Chondrocyte (in vitro differentiated cells): ENCODE results near the gene PRSS38. TPM values are rescaled to one million over a fixed set of nuclear protein-coding genes. Genes with fewer than 3 reads are reported as not detected.
A peak's percentile ranks its signal among the peaks of the same experiment; 100 is the strongest.

Experiments
- DNase-seq: peaks from one replicate; pipeline ENCODE4 v3.0.0; 2021; ENCODE audit warnings: mixed read lengths, low spot score
- H3K27ac Mint-ChIP-seq: one replicate; pipeline ENCODE4 v1.8.0; 2021; ENCODE audit warnings: mild to moderate bottlenecking, moderate library complexity, mixed read lengths; ENCODE audit not compliant: unreplicated experiment
- H3K27me3 Mint-ChIP-seq: 2 replicates; pipeline ENCODE4 v1.8.0; 2021; ENCODE audit warnings: low read depth, mixed read lengths
- H3K36me3 Mint-ChIP-seq: 2 replicates; pipeline ENCODE4 v1.8.0; 2021; ENCODE audit warnings: low read depth, mixed read lengths
- H3K4me1 Mint-ChIP-seq: 2 replicates; pipeline ENCODE4 v1.8.0; 2021; ENCODE audit warnings: low read depth, mild to moderate bottlenecking, mixed read lengths
- H3K4me3 Mint-ChIP-seq: one replicate; pipeline ENCODE4 v1.8.0; 2021; ENCODE audit warnings: mild to moderate bottlenecking, moderate library complexity, mixed read lengths; ENCODE audit not compliant: unreplicated experiment
- H3K9me3 Mint-ChIP-seq: 2 replicates; pipeline ENCODE4 v1.8.0; 2021; ENCODE audit warnings: low read depth, mixed read lengths
- total RNA-seq: library from RNA; stranded (reverse); gene quantifications from 3 replicates; pipeline ENCODE4 v1.2.1, GENCODE V29; 2021
- TF ChIP-seq, protein P1 (sequence below): fragments of 200-600 bp; sonication (generic); IDR thresholded peaks from 2 replicates; pipeline ENCODE4 v1.5.0; 2021; ENCODE audit warnings: antibody characterized with exemption, mild to moderate bottlenecking, moderate library complexity

PRSS38 gene
- total RNA-seq, 1 donor from 2014 or later: not detected

DNA sequence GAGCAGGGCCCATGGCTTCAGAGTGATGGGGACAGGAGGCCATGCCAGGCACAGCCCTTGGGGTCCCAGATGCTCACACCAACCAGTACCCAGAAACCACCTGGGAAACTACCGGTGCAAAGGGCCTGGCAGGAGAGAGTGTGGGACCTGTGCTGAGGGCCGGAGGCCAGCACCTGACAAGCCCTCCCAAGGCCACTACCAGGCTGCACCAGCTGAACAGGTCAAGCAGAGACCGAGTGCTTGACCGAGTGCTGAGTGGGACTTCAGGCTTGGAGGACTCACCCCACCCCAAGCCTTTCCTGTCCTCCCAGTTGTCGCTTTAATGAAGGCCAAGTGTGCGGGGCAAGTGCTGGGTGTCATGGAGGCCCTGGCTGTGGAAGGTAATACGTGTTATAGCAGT is 43.7 kb upstream of the PRSS38 start:
- H3K27me3 Mint-ChIP-seq: no peaks in the 10 kb centered on the region
- no peaks in the 10 kb centered on the region for H3K9me3 Mint-ChIP-seq
- no peak overlapping the region for H3K27ac Mint-ChIP-seq
- TF ChIP-seq, protein P1, sequence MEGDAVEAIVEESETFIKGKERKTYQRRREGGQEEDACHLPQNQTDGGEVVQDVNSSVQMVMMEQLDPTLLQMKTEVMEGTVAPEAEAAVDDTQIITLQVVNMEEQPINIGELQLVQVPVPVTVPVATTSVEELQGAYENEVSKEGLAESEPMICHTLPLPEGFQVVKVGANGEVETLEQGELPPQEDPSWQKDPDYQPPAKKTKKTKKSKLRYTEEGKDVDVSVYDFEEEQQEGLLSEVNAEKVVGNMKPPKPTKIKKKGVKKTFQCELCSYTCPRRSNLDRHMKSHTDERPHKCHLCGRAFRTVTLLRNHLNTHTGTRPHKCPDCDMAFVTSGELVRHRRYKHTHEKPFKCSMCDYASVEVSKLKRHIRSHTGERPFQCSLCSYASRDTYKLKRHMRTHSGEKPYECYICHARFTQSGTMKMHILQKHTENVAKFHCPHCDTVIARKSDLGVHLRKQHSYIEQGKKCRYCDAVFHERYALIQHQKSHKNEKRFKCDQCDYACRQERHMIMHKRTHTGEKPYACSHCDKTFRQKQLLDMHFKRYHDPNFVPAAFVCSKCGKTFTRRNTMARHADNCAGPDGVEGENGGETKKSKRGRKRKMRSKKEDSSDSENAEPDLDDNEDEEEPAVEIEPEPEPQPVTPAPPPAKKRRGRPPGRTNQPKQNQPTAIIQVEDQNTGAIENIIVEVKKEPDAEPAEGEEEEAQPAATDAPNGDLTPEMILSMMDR: no peak
- H3K4me3 Mint-ChIP-seq: no peak overlapping the region
- H3K4me1 Mint-ChIP-seq: peaks cover 8% of the 10 kb centered on the region
- peaks cover 28% of the 10 kb centered on the region for H3K36me3 Mint-ChIP-seq
- no peak for DNase-seq

DNA sequence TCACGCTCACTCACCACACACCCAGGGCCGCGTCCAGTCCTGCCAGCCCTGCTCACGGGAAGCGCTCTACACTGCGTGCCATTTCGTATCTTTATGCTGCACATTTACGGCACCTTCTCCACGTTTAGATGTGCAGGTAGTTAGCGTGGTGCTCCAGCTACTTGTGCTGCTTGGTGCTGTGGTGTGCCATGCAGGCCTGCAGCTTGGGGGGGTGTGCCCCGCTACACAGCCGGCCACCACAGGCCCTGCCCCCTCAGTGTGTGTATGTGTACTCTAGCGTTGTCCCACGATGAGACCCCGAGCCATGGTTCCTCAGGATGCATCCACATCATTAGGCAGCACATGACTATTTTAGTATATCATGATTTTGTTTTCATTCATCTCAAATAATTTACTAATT is 41.9 kb upstream of the PRSS38 start:
- H3K27ac Mint-ChIP-seq: no peak overlapping the region
- TF ChIP-seq, protein P1: no peak

GRCh38 chr1:227774051-227774731 is 41.3 kb upstream of the PRSS38 start:
- no peak for DNase-seq
- H3K27ac Mint-ChIP-seq: no peak overlapping the region
- H3K27me3 Mint-ChIP-seq: no peaks in the 10 kb centered on the region
- no peaks in the 10 kb centered on the region for H3K9me3 Mint-ChIP-seq
- peaks cover 16% of the 10 kb centered on the region for H3K4me1 Mint-ChIP-seq
- TF ChIP-seq, protein P1: no peak
- no peak overlapping the region for H3K4me3 Mint-ChIP-seq
- peaks cover 7% of the 10 kb centered on the region for H3K36me3 Mint-ChIP-seq

More for the DNA sequence above, 41.9 kb upstream of the PRSS38 start:
- peaks cover 12% of the 10 kb centered on the region for H3K36me3 Mint-ChIP-seq
- no peaks in the 10 kb centered on the region for H3K9me3 Mint-ChIP-seq
- no peak for DNase-seq
- H3K4me1 Mint-ChIP-seq: peaks cover 12% of the 10 kb centered on the region
- no peak overlapping the region for H3K4me3 Mint-ChIP-seq
- H3K27me3 Mint-ChIP-seq: no peaks in the 10 kb centered on the region

- H3K27me3 Mint-ChIP-seq: no peaks in the 10 kb centered on the region
- peaks cover 16% of the 10 kb centered on the region for H3K4me1 Mint-ChIP-seq
- no peak overlapping the region for H3K4me3 Mint-ChIP-seq
- H3K9me3 Mint-ChIP-seq: no peaks in the 10 kb centered on the region
- H3K36me3 Mint-ChIP-seq: peaks cover 7% of the 10 kb centered on the region
- no peak overlapping the region for H3K27ac Mint-ChIP-seq
- TF ChIP-seq, protein P1: no peak
- no peak for DNase-seq
These were observed 40.4 kb upstream of the PRSS38 start for GRCh38 chr1:227774821-227775661.

GRCh38 chr1:227775841-227776240 is 39.6 kb upstream of the PRSS38 start:
- H3K27me3 Mint-ChIP-seq: no peaks in the 10 kb centered on the region
- TF ChIP-seq, protein P1: no peak
- no peaks in the 10 kb centered on the region for H3K9me3 Mint-ChIP-seq
- H3K27ac Mint-ChIP-seq: peak overlapping the region; percentile 61
- peaks cover 3% of the 10 kb centered on the region for H3K36me3 Mint-ChIP-seq
- H3K4me1 Mint-ChIP-seq: peaks cover 16% of the 10 kb centered on the region
- no peak for DNase-seq
- no peak overlapping the region for H3K4me3 Mint-ChIP-seq
